Endothelial cell of umbilical vein (primary cell): ENCODE results near the gene OPTN. TPM values are rescaled to one million over a fixed set of nuclear protein-coding genes. Genes with fewer than 3 reads are reported as not detected.

Experiments used
- BruUV-seq: library from RNA; stranded (reverse); fragments of 400-500 nt; replicated peaks from 2 replicates; lab custom pipeline; 2021; lab: Mats Ljungman, UMichigan
- CTCF ChIA-PET: fragments of 300-600, 350-600 bp; sonication (Branson Sonifier 250); formaldehyde crosslinking; loops from one replicate; lab custom pipeline; 2021; ENCODE audit warnings: antibody characterized with exemption, inconsistent platforms; lab: Charles Lee
- POLR2A ChIA-PET: fragments of 300-600, 350-600 bp; sonication (Branson Sonifier 250); formaldehyde crosslinking; loops from one replicate; lab custom pipeline; 2021; ENCODE audit warnings: antibody characterized with exemption, inconsistent platforms; lab: Charles Lee
- DNase-seq: peaks from one replicate; pipeline ENCODE4 v3.0.0-alpha.2; 2011; ENCODE audit warnings: low read depth, low spot score
- FAIRE-seq: peaks from 2 replicates; lab custom pipeline; 2011; peaks lifted over from hg19 to GRCh38; lab: Jason Lieb, UNC
- H2AFZ ChIP-seq: 2 replicates; pipeline ENCODE4 v1.6.0; 2012; ENCODE audit warnings: low read depth, low read length, control low read depth, inconsistent platforms
- H3K27ac ChIP-seq: 2 replicates; pipeline ENCODE4 v1.5.1; 2011; ENCODE audit warnings: low read depth, mild to moderate bottlenecking, control low read depth, low read length, moderate library complexity; ENCODE audit not compliant: insufficient read depth
- H3K27me3 ChIP-seq, 2 experiments: 2 replicates each; pipeline versions ENCODE4 v1.6.0 to v1.6.1; 2011; ENCODE audit warnings: low read length in 2 of 2, mixed read lengths in 1 of 2; ENCODE audit not compliant: control insufficient read depth in 2 of 2, insufficient read depth in 2 of 2
- H3K36me3 ChIP-seq, 2 experiments: 2 replicates in 1 of 2; 3 replicates in 1 of 2; pipeline ENCODE4 v1.5.1; 2011; ENCODE audit warnings: low read length in 2 of 2, mild to moderate bottlenecking in 1 of 2, moderate library complexity in 1 of 2; ENCODE audit not compliant: control insufficient read depth in 2 of 2, insufficient read depth in 2 of 2; ENCODE audit errors: extremely low read depth in 1 of 2
- H3K4me1 ChIP-seq: 3 replicates; pipeline ENCODE4 v1.5.1; 2011; ENCODE audit warnings: mild to moderate bottlenecking, low read length; ENCODE audit not compliant: control insufficient read depth, insufficient read depth; ENCODE audit errors: extremely low read depth
- H3K4me2 ChIP-seq: 2 replicates; pipeline ENCODE4 v1.6.1; 2011; ENCODE audit warnings: low read length, control low read depth, mixed read lengths; ENCODE audit not compliant: insufficient read depth
- H3K4me3 ChIP-seq, 3 experiments: fragments of 200-600 bp in 1 of 3; sonication (generic), shearing (Covaris generic) in 1 of 3; replicated peaks in 1 of 3; 2 replicates each; pipeline ENCODE4 v1.5.1; 2011 to 2016; ENCODE audit warnings: control low read depth in 3 of 3, low read length in 3 of 3, mild to moderate bottlenecking in 2 of 3, inconsistent platforms in 1 of 3, low read depth in 1 of 3, moderate library complexity in 1 of 3; ENCODE audit not compliant: insufficient read depth in 1 of 3
- H3K79me2 ChIP-seq: 2 replicates; pipeline ENCODE4 v1.6.0; 2012; ENCODE audit warnings: low read length, inconsistent platforms; ENCODE audit not compliant: control insufficient read depth, insufficient read depth
- H3K9ac ChIP-seq: replicated peaks from 2 replicates; pipeline ENCODE3; 2011; ENCODE audit warnings: low read length, control low read depth; ENCODE audit not compliant: insufficient read depth; ENCODE audit errors: extremely low read depth
- H3K9me1 ChIP-seq: replicated peaks from 3 replicates; pipeline ENCODE4 v1.6.0; 2011; ENCODE audit warnings: mild to moderate bottlenecking, low read length; ENCODE audit not compliant: control insufficient read depth, insufficient read depth; ENCODE audit errors: extremely low read depth
- H3K9me3 ChIP-seq: replicated peaks from 2 replicates; pipeline ENCODE4 v1.5.1; 2012; ENCODE audit warnings: low read length, inconsistent platforms; ENCODE audit not compliant: control insufficient read depth, insufficient read depth
- H4K20me1 ChIP-seq: replicated peaks from 2 replicates; pipeline ENCODE3; 2011; ENCODE audit warnings: mild to moderate bottlenecking, low read length; ENCODE audit not compliant: control insufficient read depth, insufficient read depth; ENCODE audit errors: extremely low read depth
- CTCF ChIP-seq, 2 donors: IDR thresholded peaks; 1 replicate in 1 of 2; 2 replicates in 1 of 2; pipeline ENCODE4 v1.5.1; 2011; ENCODE audit warnings: low read length in 2 of 2, mild to moderate bottlenecking in 2 of 2, moderate library complexity in 2 of 2, control low read depth in 1 of 2, inconsistent platforms in 1 of 2, low read depth in 1 of 2; ENCODE audit not compliant: insufficient read depth in 1 of 2; ENCODE audit errors: extremely low read depth in 1 of 2
- EZH2 ChIP-seq: IDR thresholded peaks from 2 replicates; pipeline ENCODE4 v1.6.1; 2012; ENCODE audit warnings: borderline replicate concordance, low read depth, mild to moderate bottlenecking, moderate library complexity, low read length, inconsistent platforms; ENCODE audit not compliant: severe bottlenecking
- FOS ChIP-seq: IDR thresholded peaks from 2 replicates; pipeline ENCODE4 v1.6.1; 2011; ENCODE audit warnings: mild to moderate bottlenecking, low read length, moderate library complexity, borderline replicate concordance; ENCODE audit not compliant: insufficient read depth
- GATA2 ChIP-seq: IDR thresholded peaks from 2 replicates; pipeline ENCODE4 v1.7.0; 2011; ENCODE audit warnings: low read depth, mild to moderate bottlenecking, moderate library complexity, mixed read lengths, low read length; ENCODE audit not compliant: insufficient read length, insufficient read depth
- JUN ChIP-seq: IDR thresholded peaks from 2 replicates; pipeline ENCODE4 v1.6.1; 2011; ENCODE audit warnings: borderline replicate concordance, low read depth; ENCODE audit not compliant: insufficient read length, insufficient read depth
- MAX ChIP-seq: IDR thresholded peaks from 2 replicates; pipeline ENCODE4 v1.6.1; 2011; ENCODE audit not compliant: insufficient read depth, insufficient read length
- MYC ChIP-seq: IDR thresholded peaks from one replicate; pipeline ENCODE4 v1.6.1; 2011; ENCODE audit warnings: mild to moderate bottlenecking, low read depth, low read length
- POLR2A ChIP-seq: IDR thresholded peaks from 2 replicates; pipeline ENCODE4 v1.6.1; 2012; ENCODE audit warnings: low read depth, mild to moderate bottlenecking, control low read depth, low read length
- POLR2AphosphoS5 ChIP-seq: IDR thresholded peaks from 2 replicates; pipeline ENCODE4 v1.6.1; 2012; ENCODE audit warnings: low read depth, mild to moderate bottlenecking, control low read depth, low read length, moderate library complexity; ENCODE audit not compliant: insufficient read depth
- dilution Hi-C: fragments of 300-500 bp; cut with MboI; formaldehyde crosslinking; loops from one replicate; pipeline ENCODE4 v1.15.0; 2019; ENCODE audit warnings: low sequenced_read_pairs; ENCODE audit not compliant: extremely low pct_ligation_motif_present
- intact Hi-C: fragments of 100-400 bp; cut with micrococcal nuclease; formaldehyde crosslinking; loops from one replicate; pipeline ENCODE4 v1.10.0; 2022
- polyA plus RNA-seq, 4 experiments: library from polyadenylated mRNA; depleted of rRNA in 3 of 4; stranded (reverse) in 3 of 4; unstranded in 1 of 4; fragments of >200 nt; gene quantifications; 2 replicates each; pipeline versions ENCODE4 v1.2.1 to v1.2.3, GENCODE V29; 2011 to 2012; ENCODE audit warnings: missing spikeins in 1 of 4
- total RNA-seq: library from RNA; stranded (reverse); gene quantifications from 2 replicates; pipeline ENCODE4 v1.2.3, GENCODE V29; 2021

The OPTN gene
- total and polyA plus RNA-seq, 2 donors (not counting 3 experiments of a cell fraction or from before 2014, with no cell fraction given): 22.7 to 94.2 TPM

- Histone ChIP-seq H3K27me3 (peaks cover 0 to 2% of the 10 kb centered on the region in 2 experiments), H3K4me3 (no peak overlapping the region), H3K4me1 (peaks cover 3% of the 10 kb centered on the region), H3K9me1 (no peaks in the 10 kb centered on the region), H3K79me2 (peaks cover 5% of the 10 kb centered on the region), H4K20me1 (no peaks in the 10 kb centered on the region), H3K9ac (no peak overlapping the region), H3K36me3 (no peaks in the 10 kb centered on the region), H2AFZ (no peak overlapping the region), H3K9me3 (no peaks in the 10 kb centered on the region), H3K4me2 (no peak overlapping the region), H3K27ac (no peak overlapping the region)
- DNase-seq (no peak), FAIRE-seq (no peak)
- intact Hi-C loops: loop anchor here (5.0 kb wide), 2 partner anchors 374 to 744 kb away; no protein-coding TSS in a partner anchor
- ChIA-PET CTCF (interaction anchor here (0.8 kb wide), 1 partner anchor 22 kb away, joined by 3 read pairs; no protein-coding TSS in a partner anchor), POLR2A (no interaction called here)
- dilution Hi-C loops: no loop called here
- TF ChIP-seq MYC (no peak), JUN (no peak), EZH2 (no peak), MAX (no peak), POLR2A (no peak), CTCF (IDR thresholded peaks at IDR 0.05; ENCODE audit: extremely low read depth in 1 of 2, insufficient read depth in 1 of 2, low read depth in 1 of 2, low read length in 2 of 2) (no peak), POLR2AphosphoS5 (no peak), FOS (no peak), GATA2 (no peak)
- BruUV-seq: no TSS peak
Observed at GRCh38 chr10:13095929-13096328, 4.0 kb upstream of the OPTN start.
